Skeletal muscle tissue (tissue), 4 donors: ENCODE results near the gene FAM47E. TPM values are rescaled to one million over a fixed set of nuclear protein-coding genes. Genes with fewer than 3 reads are reported as not detected.

Experiments used
- H3K27ac ChIP-seq: one replicate; pipeline ENCODE4 v1.7.0; 2013; ENCODE audit warnings: mild to moderate bottlenecking, low read depth, low read length, inconsistent platforms
- H3K27me3 ChIP-seq, 3 donors: one replicate each; pipeline ENCODE4 v1.7.0; 2013; ENCODE audit warnings: low read length in 3 of 3; ENCODE audit not compliant: control insufficient read depth in 3 of 3, insufficient read depth in 3 of 3
- H3K36me3 ChIP-seq, 3 donors: one replicate each; pipeline ENCODE4 v1.7.0; 2013; ENCODE audit warnings: low read length in 3 of 3; ENCODE audit not compliant: control insufficient read depth in 3 of 3, insufficient read depth in 3 of 3
- H3K4me1 ChIP-seq, 3 donors: one replicate each; pipeline ENCODE4 v1.7.0; 2013; ENCODE audit warnings: low read length in 3 of 3, mild to moderate bottlenecking in 3 of 3; ENCODE audit not compliant: control insufficient read depth in 3 of 3, insufficient read depth in 3 of 3
- H3K4me3 ChIP-seq, 3 donors: one replicate each; pipeline ENCODE4 v1.7.0; 2013; ENCODE audit warnings: low read length in 3 of 3
- H3K9ac ChIP-seq, 3 donors: one replicate each; pipeline ENCODE4 v1.7.0; 2013; ENCODE audit warnings: low read length in 3 of 3, mild to moderate bottlenecking in 3 of 3, moderate library complexity in 2 of 3, low read depth in 1 of 3
- H3K9me3 ChIP-seq, 3 donors: one replicate each; pipeline ENCODE4 v1.7.0; 2013; ENCODE audit warnings: low read length in 3 of 3; ENCODE audit not compliant: control insufficient read depth in 3 of 3
- total RNA-seq: library from RNA; depleted of rRNA; stranded (reverse); fragments of >200 nt; gene quantifications from one replicate; pipeline ENCODE4 v1.2.3, GENCODE V29; 2014
- donor health status: Osteomylitis.

The FAM47E gene
- total RNA-seq = 0.52 TPM

- Histone ChIP-seq H3K36me3 (no peaks in the 10 kb centered on the region), H3K27ac (peak within 1 kb of the TSS; percentile 78), H3K9ac (peak within 1 kb of the TSS; percentile 59 to 85 (median 78)), H3K27me3 (no peaks in the 10 kb centered on the region), H3K9me3 (no peaks in the 10 kb centered on the region), H3K4me3 (peak within 1 kb of the TSS; percentile 88 to 93 (median 88)), H3K4me1 (peaks cover 8 to 17% (median 9%) of the 10 kb centered on the region in 3 donors)
These were observed at the start of gene FAM47E for GRCh38 chr4:76251441-76252270. Gene FAM47E (plus strand): TSS chr4:76251721. CDS start chr4:76251747, 26 bp downstream.

DNA sequence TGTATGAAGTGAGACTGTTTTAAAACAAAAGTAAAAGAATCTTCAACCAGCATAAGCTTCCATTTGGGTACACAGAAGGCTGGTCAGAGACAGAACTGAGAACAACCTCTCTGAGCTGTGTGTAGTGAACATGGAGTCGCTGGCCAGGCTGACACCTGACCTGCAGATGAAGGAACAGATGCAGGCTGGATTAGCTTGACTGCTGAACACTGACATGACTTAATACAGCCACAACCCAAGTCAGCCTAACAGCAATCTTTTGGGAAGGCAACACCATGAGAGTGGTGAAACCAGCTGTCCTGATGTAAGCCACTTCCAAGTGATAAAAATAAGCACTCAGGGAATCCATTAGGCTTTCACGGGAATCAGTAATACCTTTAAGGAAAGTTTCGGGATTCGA is 48.0 kb upstream of the FAM47E start:
- H3K27me3 ChIP-seq = no peaks in the 10 kb centered on the region
- peak overlapping the region in 2 of 3 donors; percentile 20 to 42 for H3K4me3 ChIP-seq
- H3K36me3 ChIP-seq = no peaks in the 10 kb centered on the region
- H3K9me3 ChIP-seq = no peaks in the 10 kb centered on the region
- H3K4me1 ChIP-seq = peaks cover 77 to 82% (median 78%) of the 10 kb centered on the region in 3 donors
- H3K27ac ChIP-seq = peak overlapping the region; percentile 97
- peak overlapping the region; percentile 10 to 73 (median 28) for H3K9ac ChIP-seq

GRCh38 chr4:76204936-76205335 is 46.6 kb upstream of the FAM47E start:
- Histone ChIP-seq H3K4me3 (no peak overlapping the region), H3K27me3 (no peaks in the 10 kb centered on the region), H3K4me1 (peaks cover 77 to 79% (median 79%) of the 10 kb centered on the region in 3 donors), H3K9me3 (no peaks in the 10 kb centered on the region), H3K36me3 (no peaks in the 10 kb centered on the region), H3K9ac (no peak overlapping the region), H3K27ac (peak overlapping the region; percentile 97)

DNA sequence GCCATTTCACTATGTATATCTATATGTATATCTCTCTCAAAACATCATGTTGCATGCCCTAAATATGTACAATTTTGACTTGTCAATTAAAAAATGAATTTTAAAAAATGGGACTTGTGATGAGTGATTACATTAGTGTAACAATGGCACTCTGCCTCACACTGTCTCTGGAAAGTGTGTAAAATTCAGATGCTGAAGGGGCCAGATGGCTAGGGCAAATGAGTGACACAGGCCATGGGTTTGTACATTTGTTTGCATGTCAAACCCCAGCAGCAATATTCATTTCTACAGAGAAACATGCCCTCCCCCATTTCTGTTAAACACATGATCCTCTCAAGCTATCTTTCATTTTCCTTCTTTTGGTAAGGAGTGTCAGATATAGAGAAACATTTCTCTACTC is 46.0 kb upstream of the FAM47E start:
- Histone ChIP-seq H3K9me3 (no peaks in the 10 kb centered on the region), H3K27me3 (no peaks in the 10 kb centered on the region), H3K9ac (peak overlapping the region in 2 of 3 donors; percentile 39 to 51), H3K4me3 (no peak overlapping the region), H3K27ac (peak overlapping the region; percentile 97), H3K36me3 (no peaks in the 10 kb centered on the region), H3K4me1 (peaks cover 77 to 79% (median 79%) of the 10 kb centered on the region in 3 donors)

GRCh38 chr4:76206222-76206942 is 45.1 kb upstream of the FAM47E start:
- Histone ChIP-seq H3K36me3 (no peaks in the 10 kb centered on the region), H3K9ac (peak overlapping the region; percentile 27 to 51 (median 39)), H3K9me3 (no peaks in the 10 kb centered on the region), H3K27ac (peak overlapping the region; percentile 97), H3K27me3 (no peaks in the 10 kb centered on the region), H3K4me1 (peaks cover 76 to 79% (median 78%) of the 10 kb centered on the region in 3 donors), H3K4me3 (peak overlapping the region in 2 of 3 donors; percentile 16 to 28)

DNA sequence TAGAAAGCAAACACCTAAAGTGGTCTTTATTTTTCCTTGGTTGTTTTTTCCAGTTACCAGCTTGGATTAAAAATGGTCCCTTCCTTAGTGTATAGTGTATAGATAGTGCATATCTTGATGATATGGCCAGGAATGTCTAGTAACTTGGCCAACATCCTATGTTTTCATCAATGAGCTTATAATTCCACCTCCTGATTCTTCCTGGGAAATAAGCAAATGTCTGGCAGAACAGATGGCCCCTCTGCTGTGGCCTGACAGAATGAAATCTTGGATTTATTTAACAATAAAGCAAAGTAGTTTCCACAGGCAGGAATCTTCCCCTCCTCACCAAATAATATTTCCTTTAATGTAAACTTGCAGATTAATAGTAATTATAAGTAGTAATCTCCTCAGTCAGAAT is 44.0 kb upstream of the FAM47E start:
- peaks cover 83 to 84% (median 84%) of the 10 kb centered on the region in 3 donors for H3K4me1 ChIP-seq
- H3K36me3 ChIP-seq = no peaks in the 10 kb centered on the region
- H3K27ac ChIP-seq = peak overlapping the region; percentile 97
- H3K4me3 ChIP-seq = no peak overlapping the region
- H3K27me3 ChIP-seq = no peaks in the 10 kb centered on the region
- no peaks in the 10 kb centered on the region for H3K9me3 ChIP-seq
- peak overlapping the region in 1 of 3 donors; percentile 1 for H3K9ac ChIP-seq

DNA sequence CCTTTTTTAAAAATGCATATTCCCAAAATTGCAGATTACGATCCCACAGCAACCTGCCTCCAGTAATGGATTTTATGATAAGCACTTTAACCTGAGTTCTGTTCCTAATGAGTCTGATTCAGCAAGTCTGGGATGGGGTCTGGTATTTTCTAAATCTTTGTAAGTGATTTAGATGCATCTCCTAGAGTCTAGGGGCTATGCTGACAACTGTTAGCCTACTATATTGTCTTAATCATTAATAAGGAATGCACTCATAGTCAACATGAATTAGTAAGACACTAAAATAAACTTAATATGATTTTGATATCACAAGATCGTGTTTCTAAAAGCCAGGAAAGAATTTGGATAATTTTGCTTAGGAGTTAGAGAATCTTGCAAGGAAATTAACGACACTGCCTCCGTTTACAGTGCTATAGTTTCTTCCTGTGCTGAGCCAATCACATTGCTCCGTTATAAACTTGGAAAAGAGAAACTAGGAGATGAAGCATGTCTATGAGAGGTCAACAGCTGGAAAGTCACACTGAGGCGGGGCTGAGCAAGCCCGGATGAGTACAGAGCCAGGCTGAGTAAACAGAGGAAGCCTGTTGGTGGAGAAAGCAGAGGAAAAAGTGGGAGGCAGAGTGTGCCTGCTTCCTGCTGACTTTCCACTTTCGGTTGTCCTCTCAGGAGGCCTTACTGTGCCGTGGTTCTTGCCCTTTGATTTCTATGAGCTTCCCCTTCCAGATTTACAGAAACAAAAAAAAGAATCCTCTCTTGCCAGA is 43.3 kb upstream of the FAM47E start:
- Histone ChIP-seq H3K4me3 (peak overlapping the region; percentile 56 to 67 (median 63)), H3K9me3 (no peaks in the 10 kb centered on the region), H3K36me3 (no peaks in the 10 kb centered on the region), H3K9ac (peak overlapping the region; percentile 71 to 78 (median 71)), H3K4me1 (peaks cover 80 to 86% (median 86%) of the 10 kb centered on the region in 3 donors), H3K27ac (peak overlapping the region; percentile 97), H3K27me3 (no peaks in the 10 kb centered on the region)

DNA sequence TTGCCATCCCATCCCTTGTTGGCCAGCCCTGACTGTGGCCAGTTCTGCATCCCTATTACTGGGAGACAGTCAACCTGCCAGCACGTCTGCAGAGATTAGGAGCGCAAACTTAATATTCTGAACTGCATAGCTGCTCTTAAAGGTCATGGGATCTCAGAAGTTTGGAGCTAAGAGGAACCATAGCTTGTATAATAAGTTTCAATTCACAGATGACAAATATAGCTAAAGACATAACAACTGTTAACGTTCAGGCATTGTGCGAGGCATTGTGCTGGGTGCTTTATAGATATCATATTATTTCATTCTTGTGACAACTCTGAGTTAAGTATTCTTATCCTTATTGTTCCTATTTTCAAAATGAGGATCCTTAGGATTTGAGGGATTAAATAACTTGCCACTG is 41.6 kb upstream of the FAM47E start:
- H3K4me3 ChIP-seq = peak overlapping the region; percentile 33 to 49 (median 39)
- peak overlapping the region; percentile 1 to 98 (median 95) for H3K9ac ChIP-seq
- no peaks in the 10 kb centered on the region for H3K27me3 ChIP-seq
- H3K4me1 ChIP-seq = peaks cover 76 to 84% (median 83%) of the 10 kb centered on the region in 3 donors
- no peaks in the 10 kb centered on the region for H3K36me3 ChIP-seq
- no peaks in the 10 kb centered on the region for H3K9me3 ChIP-seq
- peak overlapping the region; percentile 97 for H3K27ac ChIP-seq

DNA sequence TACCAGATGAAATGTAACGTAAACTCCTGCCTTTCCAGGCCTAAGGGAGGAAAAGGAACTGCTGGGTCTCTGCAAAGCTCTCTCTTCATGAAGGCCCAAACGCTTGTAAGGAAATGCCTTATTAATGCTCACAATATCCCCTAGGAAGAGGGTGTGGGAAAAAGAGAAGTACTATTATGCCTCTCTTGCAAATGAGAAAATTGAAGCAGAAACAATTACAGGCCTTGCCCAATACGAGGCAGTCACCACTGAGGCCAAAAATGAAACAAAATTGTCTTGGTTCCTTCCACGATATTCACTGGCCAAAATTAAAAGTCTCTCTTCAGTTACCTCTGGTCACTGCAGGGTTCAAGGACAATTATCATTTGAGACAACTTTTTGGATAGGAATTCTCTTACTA is 41.1 kb upstream of the FAM47E start:
- Histone ChIP-seq H3K9ac (peak overlapping the region; percentile 95 to 98 (median 96)), H3K36me3 (no peaks in the 10 kb centered on the region), H3K27ac (peak overlapping the region; percentile 97), H3K27me3 (no peaks in the 10 kb centered on the region), H3K4me1 (peaks cover 76 to 87% (median 86%) of the 10 kb centered on the region in 3 donors), H3K4me3 (peak overlapping the region; percentile 9 to 98 (median 15)), H3K9me3 (no peaks in the 10 kb centered on the region)
